ENCODE results near the gene BRF1. TPM values are rescaled to one million over a fixed set of nuclear protein-coding genes. Genes with fewer than 3 reads are reported as not detected.
A peak's percentile ranks its signal among the peaks of the same experiment; 100 is the strongest.

Gene BRF1
- total RNA-seq, 4 donors from 2014 or later, result 77.6 to 114 (median 99.5) TPM

GRCh38 chr14:105199093-105199492 is 101.7 kb downstream of the BRF1 start:
- no peak for DNase-seq (ENCODE audit: low spot score in 2 of 2)
- TF ChIP-seq EP300 (IDR thresholded peaks at IDR 0.05) (no peak), POLR2A (IDR thresholded peaks at IDR 0.05) (no peak)
- TF ChIP-seq, protein P1, sequence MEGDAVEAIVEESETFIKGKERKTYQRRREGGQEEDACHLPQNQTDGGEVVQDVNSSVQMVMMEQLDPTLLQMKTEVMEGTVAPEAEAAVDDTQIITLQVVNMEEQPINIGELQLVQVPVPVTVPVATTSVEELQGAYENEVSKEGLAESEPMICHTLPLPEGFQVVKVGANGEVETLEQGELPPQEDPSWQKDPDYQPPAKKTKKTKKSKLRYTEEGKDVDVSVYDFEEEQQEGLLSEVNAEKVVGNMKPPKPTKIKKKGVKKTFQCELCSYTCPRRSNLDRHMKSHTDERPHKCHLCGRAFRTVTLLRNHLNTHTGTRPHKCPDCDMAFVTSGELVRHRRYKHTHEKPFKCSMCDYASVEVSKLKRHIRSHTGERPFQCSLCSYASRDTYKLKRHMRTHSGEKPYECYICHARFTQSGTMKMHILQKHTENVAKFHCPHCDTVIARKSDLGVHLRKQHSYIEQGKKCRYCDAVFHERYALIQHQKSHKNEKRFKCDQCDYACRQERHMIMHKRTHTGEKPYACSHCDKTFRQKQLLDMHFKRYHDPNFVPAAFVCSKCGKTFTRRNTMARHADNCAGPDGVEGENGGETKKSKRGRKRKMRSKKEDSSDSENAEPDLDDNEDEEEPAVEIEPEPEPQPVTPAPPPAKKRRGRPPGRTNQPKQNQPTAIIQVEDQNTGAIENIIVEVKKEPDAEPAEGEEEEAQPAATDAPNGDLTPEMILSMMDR (IDR thresholded peaks at IDR 0.05), result no peak
- no peaks in the 10 kb centered on the region for H3K9me3 ChIP-seq
- WGBS, 2 donors, result 46 to 61% methylated on average over 9 to 16 of the region's 18 CpGs
- no peak overlapping the region for H3K4me3 ChIP-seq
- H3K4me1 ChIP-seq, result peaks cover 0 to 68% (median 24%) of the 10 kb centered on the region in 4 donors
- no peaks in the 10 kb centered on the region for H3K36me3 ChIP-seq
- peaks cover 0 to 88% of the 10 kb centered on the region in 2 donors for H3K27me3 ChIP-seq
- no peak overlapping the region for H3K27ac ChIP-seq

DNA sequence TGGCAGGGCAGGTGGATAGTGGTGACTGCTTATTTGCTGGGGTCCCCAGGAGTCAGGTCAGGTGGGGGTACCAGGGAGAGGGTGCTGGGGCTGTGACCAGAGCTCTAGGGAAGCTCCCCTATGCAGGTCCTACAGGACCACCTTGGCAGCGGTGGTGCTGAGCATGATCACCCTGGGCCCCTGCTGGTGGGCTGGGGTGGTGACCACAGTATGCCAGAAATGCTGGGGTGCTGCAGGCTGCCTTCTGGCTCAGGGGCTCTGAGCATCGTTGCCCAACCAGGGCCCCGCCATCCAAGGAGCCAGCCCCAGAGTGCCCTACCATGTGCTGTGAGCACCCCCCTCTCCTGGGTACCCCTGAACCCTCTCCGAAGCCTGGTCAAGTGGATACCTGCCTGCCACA is 102.2 kb downstream of the BRF1 start:
- H3K36me3 ChIP-seq, result no peaks in the 10 kb centered on the region
- WGBS, 2 donors, result 79 to 86% methylated on average over 4 of the region's 4 CpGs
- TF ChIP-seq EP300 (IDR thresholded peaks at IDR 0.05) (no peak), POLR2A (IDR thresholded peaks at IDR 0.05) (no peak)
- TF ChIP-seq, protein P1 (IDR thresholded peaks at IDR 0.05), result no peak
- no peak for DNase-seq (ENCODE audit: low spot score in 2 of 2)
- H3K9me3 ChIP-seq, result no peaks in the 10 kb centered on the region
- H3K27ac ChIP-seq, result no peak overlapping the region
- H3K4me1 ChIP-seq, result peaks cover 0 to 68% (median 24%) of the 10 kb centered on the region in 4 donors
- H3K27me3 ChIP-seq, result peaks cover 0 to 91% of the 10 kb centered on the region in 2 donors
- no peak overlapping the region for H3K4me3 ChIP-seq

DNA sequence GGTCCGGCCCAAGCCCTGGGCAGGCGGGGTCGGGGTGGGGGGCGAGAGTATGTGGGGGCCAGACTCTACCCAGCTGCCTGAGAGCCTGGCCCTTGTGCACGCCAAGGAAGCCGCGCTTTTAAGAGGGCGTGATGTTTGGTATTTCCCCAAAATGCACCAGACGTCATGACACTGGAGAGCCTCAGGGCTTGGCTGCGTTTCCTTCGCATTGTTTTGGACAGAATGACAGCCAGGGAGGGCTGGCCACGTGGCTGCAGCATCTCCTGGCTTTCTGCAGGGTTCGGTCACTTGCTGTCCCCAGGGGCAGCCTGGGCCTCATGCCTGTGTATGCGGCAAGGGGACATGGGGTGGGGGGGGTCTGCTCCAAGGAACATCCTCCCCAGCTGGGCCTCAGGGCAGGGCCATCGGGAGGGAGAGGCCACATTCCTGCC is 103.6 kb downstream of the BRF1 start:
- peak in 1 of 2 donors; percentile 24 for DNase-seq (ENCODE audit: low spot score in 2 of 2)
- Histone ChIP-seq H3K27ac (peak overlapping the region in 1 of 4 donors; percentile 40), H3K36me3 (no peaks in the 10 kb centered on the region), H3K4me3 (no peak overlapping the region), H3K9me3 (no peaks in the 10 kb centered on the region), H3K4me1 (peaks cover 0 to 65% (median 25%) of the 10 kb centered on the region in 4 donors), H3K27me3 (peaks cover 0 to 97% of the 10 kb centered on the region in 2 donors)
- WGBS, 2 donors, result 2 to 10% methylated on average over 13 to 15 of the region's 15 CpGs
- no peak for TF ChIP-seq EP300 (IDR thresholded peaks at IDR 0.05)
- TF ChIP-seq POLR2A (IDR thresholded peaks at IDR 0.05), result no peak
- TF ChIP-seq, protein P1 (IDR thresholded peaks at IDR 0.05), result no peak

DNA sequence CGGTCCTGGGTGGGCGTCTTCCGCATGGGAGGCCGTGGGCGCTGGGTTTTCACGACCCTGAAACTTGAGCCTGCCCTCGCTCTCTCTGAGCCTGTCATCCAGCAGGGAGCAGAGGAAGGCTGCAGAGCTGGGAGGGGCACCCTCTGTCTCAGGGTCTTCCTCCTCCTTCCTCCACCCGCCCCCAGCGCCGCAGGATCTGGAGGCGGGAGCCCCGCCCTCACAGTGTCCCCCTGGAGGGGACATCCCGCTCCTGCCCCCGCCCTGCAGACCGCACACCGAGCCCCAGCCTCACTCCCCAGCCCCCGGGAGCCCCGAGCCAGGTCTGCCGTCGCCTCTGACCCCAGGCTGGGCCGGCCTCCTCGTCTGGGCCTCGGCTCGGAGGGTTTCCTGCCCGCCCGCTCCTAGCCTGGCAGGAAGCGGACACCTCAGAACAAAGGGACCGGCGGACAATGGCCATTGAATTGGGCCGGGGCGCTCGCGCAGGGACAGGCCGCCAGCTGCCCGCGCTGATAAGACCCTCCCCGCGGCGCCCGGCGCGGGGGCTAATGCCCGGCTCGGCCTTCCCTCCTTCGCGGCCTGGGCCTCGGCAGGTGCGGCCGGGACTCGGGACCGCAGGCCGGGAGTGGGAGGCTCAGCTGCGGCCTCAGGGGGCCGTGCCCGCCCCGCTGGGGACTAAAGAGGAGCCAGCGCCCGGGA is 104.4 kb downstream of the BRF1 start:
- TF ChIP-seq POLR2A (IDR thresholded peaks at IDR 0.05) (no peak), EP300 (IDR thresholded peaks at IDR 0.05) (no peak)
- TF ChIP-seq, protein P1 (IDR thresholded peaks at IDR 0.05), result no peak
- no peak for DNase-seq (ENCODE audit: low spot score in 2 of 2)
- WGBS, 2 donors, result 2 to 6% methylated on average over 9 to 28 of the region's 58 CpGs
- peaks cover 0 to 57% (median 22%) of the 10 kb centered on the region in 4 donors for H3K4me1 ChIP-seq
- H3K4me3 ChIP-seq, result peak overlapping the region in 2 of 4 donors; percentile 13 to 15
- H3K36me3 ChIP-seq, result no peaks in the 10 kb centered on the region
- peak overlapping the region in 1 of 4 donors; percentile 40 for H3K27ac ChIP-seq
- peaks cover 0 to 95% of the 10 kb centered on the region in 2 donors for H3K27me3 ChIP-seq
- no peaks in the 10 kb centered on the region for H3K9me3 ChIP-seq

GRCh38 chr14:105195522-105196264 is 105.1 kb downstream of the BRF1 start:
- no peaks in the 10 kb centered on the region for H3K9me3 ChIP-seq
- DNase-seq (ENCODE audit: low spot score in 2 of 2), result no peak
- H3K27ac ChIP-seq, result peak overlapping the region in 1 of 4 donors; percentile 35
- no peak overlapping the region for H3K4me3 ChIP-seq
- no peaks in the 10 kb centered on the region for H3K36me3 ChIP-seq
- peaks cover 0 to 50% (median 20%) of the 10 kb centered on the region in 4 donors for H3K4me1 ChIP-seq
- TF ChIP-seq, protein P1 (IDR thresholded peaks at IDR 0.05), result no peak
- no peak for TF ChIP-seq EP300 (IDR thresholded peaks at IDR 0.05)
- no peak for TF ChIP-seq POLR2A (IDR thresholded peaks at IDR 0.05)
- WGBS, 2 donors, result 26% methylated on average over 22 to 24 of the region's 25 CpGs
- H3K27me3 ChIP-seq, result peaks cover 0 to 94% of the 10 kb centered on the region in 2 donors
